Right lung (tissue), 5 donors: Measurements from ENCODE around the gene MICAL1. TPM values are rescaled to one million over a fixed set of nuclear protein-coding genes. Genes with fewer than 3 reads are reported as not detected.
"Not testable (repeated sequence)": the region's sequence is repeated elsewhere in the genome, so short reads cannot be mapped to it uniquely, and the experiment has no call there.

ENCODE experiments used
- DNase-seq, 2 donors: peaks; one replicate each; pipeline ENCODE4 v3.0.0-alpha.2; 2013
- polyA plus RNA-seq, 5 donors: library from polyadenylated mRNA; unstranded; fragments of 120-200 nt; gene quantifications; one replicate each; pipeline versions ENCODE4 v1.2.1 to v1.2.3, GENCODE V29; 2013; ENCODE audit warnings: inconsistent platforms in 1 of 5, low replicate concordance in 1 of 5; ENCODE audit not compliant: insufficient read length in 5 of 5, insufficient read depth in 1 of 5

The MICAL1 gene
- polyA plus RNA-seq, 5 donors: 47.7 to 65.3 (median 57.3) TPM

DNA sequence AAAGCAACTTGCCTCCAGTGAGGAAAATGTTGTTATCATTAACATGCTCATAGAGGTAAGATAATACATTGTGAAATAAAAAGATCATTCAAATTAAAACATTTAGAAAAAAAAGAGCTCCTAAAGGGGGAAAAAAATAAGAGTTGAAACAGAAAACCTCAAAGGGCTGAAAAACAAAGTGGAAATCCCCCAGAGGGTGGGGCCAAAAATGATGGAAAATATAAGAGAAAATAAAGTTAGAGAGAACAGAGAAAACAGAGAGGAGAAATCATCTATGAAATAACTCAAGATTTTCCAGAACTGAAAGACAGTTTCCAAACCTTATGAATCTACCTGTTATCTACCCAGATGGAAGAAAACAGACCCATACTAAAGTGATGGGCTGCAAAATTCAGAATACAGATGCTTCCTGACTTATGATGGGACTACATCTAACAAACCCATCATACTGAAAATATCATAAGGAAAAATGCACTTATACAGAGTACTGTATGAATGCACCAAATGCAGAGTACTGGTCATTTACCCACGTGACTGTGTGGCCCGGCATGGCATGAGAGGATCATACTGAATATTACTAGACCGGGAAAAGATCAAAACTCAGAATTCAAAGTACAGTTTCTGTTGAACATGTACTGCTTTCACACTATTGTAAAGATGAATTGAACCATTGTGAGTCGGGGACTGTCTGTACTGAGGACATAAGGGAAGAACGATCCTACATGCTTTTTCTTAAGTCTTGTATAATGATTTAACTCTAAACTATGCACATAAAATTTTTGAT, 23.5 kb upstream of the MICAL1 start:
- DNase-seq: no peak

DNA sequence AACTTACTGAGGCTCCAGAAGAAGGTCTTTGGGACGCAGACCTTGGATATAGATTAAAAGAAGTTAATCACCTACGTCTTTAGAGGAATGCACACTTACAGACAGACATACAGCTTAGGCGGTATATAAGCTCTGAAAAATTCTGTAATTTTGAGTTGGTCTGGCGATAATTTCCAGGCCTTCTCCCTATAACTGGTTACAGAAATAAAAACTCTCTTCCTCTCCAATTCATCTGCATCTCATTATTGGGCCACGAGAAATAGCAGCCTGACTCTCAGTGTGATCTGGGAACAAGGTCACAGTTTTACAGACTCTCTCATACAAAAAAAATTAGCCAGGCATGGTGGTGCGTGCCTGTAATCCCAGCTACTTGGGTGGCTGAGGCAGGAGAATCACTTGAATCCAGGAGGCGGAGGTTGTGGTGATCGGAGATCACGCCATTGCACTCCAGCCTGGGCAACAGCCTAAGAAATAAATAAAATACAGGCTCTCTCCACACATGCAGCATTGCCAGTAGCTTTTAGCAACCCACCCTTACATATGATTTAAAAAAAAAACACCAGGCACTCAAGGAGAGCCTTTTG, 22.7 kb upstream of the MICAL1 start:
- no peak for DNase-seq

GRCh38 chr6:109477725-109478124, 22.2 kb upstream of the MICAL1 start:
- no peak for DNase-seq

DNA sequence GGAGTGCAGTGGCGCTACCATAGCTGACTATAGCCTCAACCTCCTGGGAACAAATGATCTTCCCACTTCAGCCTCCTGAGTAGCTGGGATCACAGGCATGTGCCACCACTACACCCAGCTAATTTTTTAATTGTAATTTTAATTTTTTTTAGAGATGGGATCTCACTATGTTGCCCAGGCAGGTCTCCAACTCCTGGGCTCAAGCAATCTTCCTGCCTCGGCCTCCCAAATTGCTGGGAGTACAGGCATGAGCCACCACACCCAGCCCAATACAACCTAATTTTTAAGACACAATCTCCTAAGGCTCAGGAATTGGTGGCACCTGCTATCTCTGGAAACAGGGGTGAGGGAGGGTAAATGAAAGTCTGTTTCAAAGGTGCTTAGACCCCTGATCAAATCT, 21.6 kb upstream of the MICAL1 start:
- DNase-seq: no peak

DNA sequence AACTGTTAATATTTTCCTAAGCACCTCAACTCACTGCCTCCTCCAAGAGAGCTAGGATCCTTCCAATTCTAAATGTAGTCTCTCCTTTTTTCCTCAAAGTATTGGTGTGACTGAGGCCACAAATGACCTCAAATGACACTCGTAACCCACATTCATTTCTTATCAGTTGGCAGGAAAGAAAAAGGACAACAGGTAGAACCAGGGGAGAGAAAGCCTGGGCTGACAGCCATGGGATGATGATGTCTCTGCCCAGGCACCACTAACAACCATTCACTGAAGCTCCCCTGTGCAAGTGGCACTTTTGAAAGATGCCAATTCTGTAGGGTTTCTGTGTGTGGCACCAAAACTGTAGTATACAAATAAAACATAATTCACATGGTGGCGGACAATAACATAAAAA, 20.1 kb upstream of the MICAL1 start:
- DNase-seq: no peak

DNA sequence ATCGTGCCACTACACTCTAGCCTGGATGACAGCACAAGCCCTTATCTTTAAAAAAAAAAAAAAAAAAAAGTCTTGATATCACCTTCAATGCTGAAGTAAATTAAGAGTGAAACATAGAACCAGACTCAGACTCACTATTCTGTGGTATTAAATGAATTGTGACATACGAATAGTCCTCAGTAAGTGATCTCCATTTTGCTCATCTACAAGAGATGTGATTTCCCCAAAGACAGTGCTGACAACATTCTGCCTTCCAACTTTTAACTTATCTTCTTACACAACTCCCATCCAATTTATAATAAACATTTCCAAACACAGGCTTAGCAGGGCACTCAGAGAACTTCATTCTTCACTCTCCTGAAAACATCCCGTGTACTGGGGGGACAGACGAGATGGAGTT, 19.4 kb upstream of the MICAL1 start:
- DNase-seq: no peak

DNA sequence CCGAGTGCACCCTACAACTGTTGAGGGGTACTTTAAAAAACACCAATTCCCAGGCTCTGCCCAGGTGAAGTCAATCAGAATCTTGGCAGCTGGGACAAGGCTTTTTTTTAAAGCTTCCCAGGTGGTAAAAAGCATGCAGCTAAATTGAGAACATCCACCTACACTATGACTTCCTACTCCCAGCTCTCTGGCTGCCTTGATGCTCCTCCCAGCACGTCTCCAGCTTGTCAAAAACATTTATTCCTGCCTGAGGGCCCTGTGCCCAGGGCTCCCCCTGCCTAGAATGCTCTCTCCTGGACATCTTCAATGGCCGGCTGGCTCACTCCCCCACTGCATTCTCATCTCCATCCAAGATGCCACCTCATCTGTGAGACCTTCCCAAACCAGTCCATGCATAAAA, 17.5 kb upstream of the MICAL1 start:
- no peak for DNase-seq

DNA sequence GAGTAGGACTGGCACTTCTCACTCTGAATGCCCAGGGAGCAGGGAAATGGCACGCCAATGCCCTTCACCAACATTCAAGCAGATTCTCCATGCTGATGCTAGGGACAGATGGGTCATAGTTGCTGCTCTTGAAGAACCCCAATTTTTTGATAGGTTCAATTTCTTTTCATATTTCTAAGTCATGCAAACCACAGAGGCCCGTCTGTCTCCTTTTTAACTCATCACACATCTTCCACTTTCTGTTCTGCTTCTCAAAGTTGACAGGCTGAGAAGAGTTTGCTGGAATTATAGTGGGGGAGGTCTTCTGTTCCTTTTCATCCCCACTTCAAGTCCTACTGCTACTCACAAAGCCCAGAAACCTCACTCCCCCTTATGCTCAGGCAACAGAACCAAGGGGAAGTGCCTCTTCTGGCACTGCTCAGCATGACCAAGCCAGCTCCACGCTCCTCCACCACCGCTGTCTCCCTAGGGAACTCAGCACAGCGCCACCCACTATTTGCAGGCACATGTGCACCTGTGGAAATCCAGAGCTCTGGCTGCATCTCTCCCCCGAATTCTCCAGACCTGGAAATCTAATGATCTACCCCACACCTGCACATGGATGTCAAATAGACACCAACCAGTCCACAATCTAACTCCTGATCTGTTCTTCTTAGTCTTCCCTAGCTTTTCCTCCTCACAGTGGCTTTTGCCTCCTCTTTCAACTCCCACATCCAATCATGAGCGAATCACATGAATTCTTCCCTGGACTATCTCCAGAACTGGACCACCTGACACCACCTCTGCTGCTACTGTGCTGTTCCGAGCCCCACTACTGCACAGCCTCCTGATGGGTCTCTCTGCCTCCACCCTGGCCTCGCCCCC, 16.8 kb upstream of the MICAL1 start:
- no peak for DNase-seq

- no peak for DNase-seq
These were observed 15.7 kb upstream of the MICAL1 start for GRCh38 chr6:109471105-109471810.

DNA sequence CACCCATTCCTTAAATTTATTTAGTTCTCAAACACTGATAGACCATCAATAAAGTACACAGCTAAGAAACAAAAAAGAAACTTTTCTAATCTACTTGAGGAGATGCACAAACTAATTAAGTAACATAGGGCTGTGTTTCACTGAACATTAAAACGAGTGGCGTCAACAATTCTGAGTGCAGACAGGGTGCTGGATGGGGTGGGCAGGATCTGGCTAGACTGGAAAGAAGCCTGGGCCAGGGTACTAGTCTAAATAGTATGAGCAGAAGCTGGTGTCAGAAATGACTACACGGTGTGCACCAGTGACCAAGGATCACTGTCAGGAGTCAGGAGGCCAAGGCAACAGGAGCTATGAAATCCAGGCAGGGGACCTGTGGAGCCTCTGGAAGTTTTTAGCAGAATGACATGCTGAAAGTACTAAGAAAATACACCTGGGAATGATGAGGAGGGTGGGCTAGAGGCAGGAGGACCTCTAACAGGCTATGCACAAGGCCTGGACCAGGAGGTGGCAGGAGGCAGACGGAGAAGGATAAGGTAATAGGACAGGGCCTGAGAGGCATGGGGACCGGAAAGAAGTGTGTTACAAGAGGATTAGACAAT, 14.1 kb upstream of the MICAL1 start:
- DNase-seq: no peak

- no peak for DNase-seq
These were observed 12.1 kb upstream of the MICAL1 start for GRCh38 chr6:109467696-109468095.

- no peak for DNase-seq
These were observed 10.8 kb upstream of the MICAL1 start for GRCh38 chr6:109466212-109466923.

DNA sequence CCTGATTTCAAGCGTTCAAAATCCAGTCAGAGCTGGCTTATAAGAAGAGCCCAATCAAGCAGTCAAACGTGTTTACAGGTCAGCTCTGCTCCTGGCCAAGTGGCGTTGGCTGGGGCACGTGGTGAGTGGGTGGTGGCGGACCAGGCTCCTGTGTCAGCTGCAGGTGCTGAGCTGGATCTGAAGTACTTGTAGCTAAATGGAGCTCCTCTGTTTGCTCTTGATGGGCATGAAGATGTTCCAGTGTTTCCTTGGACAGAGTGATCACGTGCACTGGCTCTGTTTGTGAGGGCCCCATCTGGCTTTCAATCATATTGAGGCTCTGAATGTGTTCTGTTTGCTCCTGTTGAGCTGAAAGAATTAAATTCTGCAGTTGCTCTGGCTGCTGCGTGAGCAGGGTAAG, 10.2 kb upstream of the MICAL1 start:
- DNase-seq: peak in 1 of 2 donors; percentile 16

DNA sequence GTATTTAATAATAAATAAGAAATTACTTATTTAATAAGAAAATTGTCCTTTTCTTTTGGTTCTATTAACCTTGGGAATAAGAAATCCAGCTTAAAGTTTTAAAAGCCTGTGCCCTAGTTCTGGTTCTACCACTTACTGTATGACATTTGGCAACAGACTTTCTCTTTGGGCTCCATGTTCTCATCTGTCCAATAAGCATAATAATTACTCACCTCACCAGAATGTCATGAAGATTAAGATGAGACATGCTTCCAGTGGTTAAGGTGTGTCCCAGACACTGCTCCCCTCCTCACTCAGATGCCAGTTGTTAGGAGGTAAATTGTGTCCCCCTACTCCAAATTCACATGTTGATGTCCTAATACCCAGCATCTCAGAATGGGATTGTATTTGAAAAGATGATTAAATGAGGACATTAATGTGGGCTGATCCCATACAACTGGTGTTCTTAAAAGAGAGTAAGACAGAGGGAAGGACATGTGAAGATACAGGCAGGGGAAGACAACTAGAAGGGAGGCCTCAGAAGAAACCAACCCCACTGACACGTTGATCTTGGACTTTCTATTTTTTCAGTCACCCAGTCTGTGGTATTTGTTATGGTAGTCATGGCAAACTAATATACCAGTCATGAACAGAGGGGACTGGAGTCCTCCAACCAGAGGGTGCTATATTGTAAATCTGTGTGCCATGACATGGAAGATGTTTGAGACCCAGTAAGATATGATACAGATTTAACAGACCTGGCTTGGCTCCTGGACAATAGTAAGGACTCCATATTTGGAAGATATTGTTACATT, 6.4 kb upstream of the MICAL1 start:
- DNase-seq: no peak

GRCh38 chr6:109461205-109461604, 5.6 kb upstream of the MICAL1 start:
- not testable (repeated sequence) for DNase-seq

GRCh38 chr6:109460161-109460829, 4.7 kb upstream of the MICAL1 start:
- peak in 1 of 2 donors; percentile 42 for DNase-seq

DNA sequence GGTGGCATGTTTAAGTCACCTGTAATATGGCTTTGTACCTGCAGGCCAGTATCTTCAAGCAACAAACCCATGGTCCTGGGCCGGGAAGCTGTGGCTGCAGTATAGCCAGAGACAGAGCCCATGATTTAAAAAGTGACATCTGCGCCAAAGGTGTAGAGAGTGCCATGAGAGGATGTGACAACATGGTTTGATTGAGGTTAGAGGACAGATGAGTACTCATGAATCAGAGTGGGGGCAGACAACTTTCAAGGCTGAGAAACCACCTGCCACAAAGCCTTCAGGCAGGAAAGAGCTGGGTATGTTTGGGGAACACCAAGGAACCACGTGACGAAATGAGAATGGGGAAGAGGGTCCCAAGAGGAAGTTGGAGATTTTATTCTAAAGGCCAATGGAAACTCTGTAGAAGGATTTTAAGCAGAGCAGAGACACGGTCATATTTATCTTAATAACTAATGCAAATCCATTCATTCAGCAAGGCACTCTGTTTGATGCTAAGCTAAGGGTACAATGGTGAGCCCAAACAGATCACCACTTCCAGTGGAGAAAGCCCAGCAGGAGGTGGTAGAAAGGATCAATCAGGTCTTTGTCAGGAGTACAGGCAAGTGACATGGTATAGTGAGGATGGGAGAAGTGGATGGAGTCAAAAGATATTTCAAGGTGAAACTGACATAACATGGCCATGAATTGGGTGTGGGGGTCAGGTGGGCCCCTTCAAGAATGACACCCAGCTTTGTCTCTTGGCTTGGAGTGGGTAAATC, 3.4 kb upstream of the MICAL1 start:
- DNase-seq: no peak

DNA sequence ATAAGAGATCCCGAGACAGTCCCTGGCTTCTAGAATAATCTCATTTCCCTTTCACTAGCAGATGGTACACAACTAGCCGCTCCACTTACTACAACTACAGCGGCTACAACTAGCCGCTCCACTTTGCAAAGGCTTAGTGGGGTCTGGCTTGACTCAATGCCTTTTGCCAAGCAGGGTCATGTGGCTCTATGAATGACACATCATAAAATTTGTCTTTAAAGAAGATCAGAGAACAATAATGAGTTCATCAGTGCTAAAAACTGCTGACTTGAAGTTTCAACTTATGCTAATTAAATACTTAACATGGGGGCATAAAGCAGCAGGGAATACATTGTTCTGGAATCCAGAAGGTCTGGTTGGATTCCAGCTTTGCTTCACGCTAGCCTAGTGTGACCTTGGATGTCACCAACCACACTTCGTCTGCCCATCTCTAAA, 2.0 kb upstream of the MICAL1 start:
- peak in 1 of 2 donors; percentile 49 for DNase-seq
